Measurements from ENCODE around the gene AGAP5.
"Not testable (repeated sequence)": the region's sequence is repeated elsewhere in the genome, so short reads cannot be mapped to it uniquely, and the experiment has no call there.

DNA sequence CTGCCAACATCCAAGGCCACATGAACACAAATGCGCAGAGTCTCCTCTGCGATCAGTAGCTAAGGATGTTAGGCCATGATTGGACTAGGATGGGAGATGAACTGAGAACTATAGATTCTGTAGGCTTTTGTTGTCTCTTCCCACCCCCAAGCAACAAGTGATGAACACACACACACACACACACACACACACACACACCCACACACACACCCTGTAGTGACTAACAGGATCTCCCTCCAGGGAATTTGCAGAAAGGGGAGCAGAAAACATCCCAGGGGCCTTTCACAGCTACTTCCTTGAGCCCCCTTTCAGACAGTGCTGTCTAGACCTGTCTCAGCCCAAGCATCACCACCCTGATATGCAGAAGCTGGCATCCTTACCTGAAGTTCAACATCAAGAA, 8.6 kb upstream of the AGAP5 start:
- TF ChIP-seq, protein P1, sequence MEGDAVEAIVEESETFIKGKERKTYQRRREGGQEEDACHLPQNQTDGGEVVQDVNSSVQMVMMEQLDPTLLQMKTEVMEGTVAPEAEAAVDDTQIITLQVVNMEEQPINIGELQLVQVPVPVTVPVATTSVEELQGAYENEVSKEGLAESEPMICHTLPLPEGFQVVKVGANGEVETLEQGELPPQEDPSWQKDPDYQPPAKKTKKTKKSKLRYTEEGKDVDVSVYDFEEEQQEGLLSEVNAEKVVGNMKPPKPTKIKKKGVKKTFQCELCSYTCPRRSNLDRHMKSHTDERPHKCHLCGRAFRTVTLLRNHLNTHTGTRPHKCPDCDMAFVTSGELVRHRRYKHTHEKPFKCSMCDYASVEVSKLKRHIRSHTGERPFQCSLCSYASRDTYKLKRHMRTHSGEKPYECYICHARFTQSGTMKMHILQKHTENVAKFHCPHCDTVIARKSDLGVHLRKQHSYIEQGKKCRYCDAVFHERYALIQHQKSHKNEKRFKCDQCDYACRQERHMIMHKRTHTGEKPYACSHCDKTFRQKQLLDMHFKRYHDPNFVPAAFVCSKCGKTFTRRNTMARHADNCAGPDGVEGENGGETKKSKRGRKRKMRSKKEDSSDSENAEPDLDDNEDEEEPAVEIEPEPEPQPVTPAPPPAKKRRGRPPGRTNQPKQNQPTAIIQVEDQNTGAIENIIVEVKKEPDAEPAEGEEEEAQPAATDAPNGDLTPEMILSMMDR (IDR thresholded peaks at IDR 0.05; ENCODE audit: control extremely low read depth in 1 of 3, insufficient read depth in 1 of 3, low read depth in 1 of 3, low read length in 3 of 3), result not testable (repeated sequence)
- not testable (repeated sequence) for TF ChIP-seq YY1 (IDR thresholded peaks at IDR 0.05; ENCODE audit: low read depth, low read length); EP300 (IDR thresholded peaks at IDR 0.05; ENCODE audit: borderline replicate concordance in 1 of 2, low read depth in 2 of 2, low read length in 2 of 2); GTF2F1 (IDR thresholded peaks at IDR 0.05; ENCODE audit: borderline replicate concordance, low read depth, low read length)
